Ishikawa (cell line): ENCODE results near the gene LGALS1.

Source experiments
- CEBPB ChIP-seq: IDR thresholded peaks from 2 replicates; pipeline ENCODE4 v1.6.1; 2012
- CREB1 ChIP-seq: IDR thresholded peaks from 2 replicates; pipeline ENCODE4 v1.6.1; 2012; ENCODE audit warnings: low read depth
- EGR1 ChIP-seq: IDR thresholded peaks from 2 replicates; pipeline ENCODE4 v1.6.1; 2012
- EP300 ChIP-seq: IDR thresholded peaks from 2 replicates; pipeline ENCODE4 v1.6.1; 2012; ENCODE audit warnings: borderline replicate concordance
- FOXM1 ChIP-seq: IDR thresholded peaks from 2 replicates; pipeline ENCODE4 v1.6.1; 2012; ENCODE audit warnings: low read depth, borderline replicate concordance
- MAX ChIP-seq: IDR thresholded peaks from 2 replicates; pipeline ENCODE4 v1.6.1; 2012
- NFIC ChIP-seq: IDR thresholded peaks from 2 replicates; pipeline ENCODE4 v1.6.1; 2012
- RAD21 ChIP-seq: IDR thresholded peaks from 2 replicates; pipeline ENCODE4 v1.6.1; 2012; ENCODE audit warnings: low read depth
- REST ChIP-seq: IDR thresholded peaks from 2 replicates; pipeline ENCODE4 v1.6.1; 2012; ENCODE audit warnings: low read depth, mild to moderate bottlenecking
- TAF1 ChIP-seq: IDR thresholded peaks from 2 replicates; pipeline ENCODE4 v1.6.1; 2012; ENCODE audit warnings: low read depth, mild to moderate bottlenecking
- TCF12 ChIP-seq: IDR thresholded peaks from 2 replicates; pipeline ENCODE4 v1.6.1; 2012; ENCODE audit warnings: low read depth
- TEAD4 ChIP-seq: IDR thresholded peaks from 2 replicates; pipeline ENCODE4 v1.6.1; 2012
- USF1 ChIP-seq: IDR thresholded peaks from 2 replicates; pipeline ENCODE4 v1.6.1; 2012
- YY1 ChIP-seq: IDR thresholded peaks from 2 replicates; pipeline ENCODE4 v1.6.1; 2012; ENCODE audit warnings: low read depth
- ZBTB7A ChIP-seq: IDR thresholded peaks from 2 replicates; pipeline ENCODE4 v1.6.1; 2012; ENCODE audit warnings: low read depth

Gene LGALS1

GRCh38 chr22:37701141-37701786 is 25.8 kb downstream of the LGALS1 start:
- TF ChIP-seq RAD21 = no peak
- no peak for TF ChIP-seq YY1
- TF ChIP-seq MAX = no peak
- no peak for TF ChIP-seq EP300
- TF ChIP-seq ZBTB7A = no peak
- no peak for TF ChIP-seq USF1
- TF ChIP-seq TEAD4 = no peak
- no peak for TF ChIP-seq EGR1
- TF ChIP-seq TCF12 = no peak
- TF ChIP-seq TAF1 = no peak
- TF ChIP-seq REST = no peak
- TF ChIP-seq CEBPB = no peak
- no peak for TF ChIP-seq NFIC
- no peak for TF ChIP-seq CREB1
- TF ChIP-seq FOXM1 = no peak

GRCh38 chr22:37703906-37704305 is 28.5 kb downstream of the LGALS1 start:
- no peak for TF ChIP-seq CEBPB
- no peak for TF ChIP-seq EGR1
- no peak for TF ChIP-seq CREB1
- TF ChIP-seq RAD21 = no peak
- no peak for TF ChIP-seq FOXM1
- no peak for TF ChIP-seq ZBTB7A
- no peak for TF ChIP-seq USF1
- TF ChIP-seq NFIC = no peak
- no peak for TF ChIP-seq TEAD4
- TF ChIP-seq TCF12 = no peak
- TF ChIP-seq YY1 = no peak
- no peak for TF ChIP-seq TAF1

- TF ChIP-seq EGR1 (no peak), MAX (no peak), CREB1 (no peak)
Measured at GRCh38 chr22:37704645-37705044, 29.2 kb downstream of the LGALS1 start.

GRCh38 chr22:37705205-37705604 is 29.8 kb downstream of the LGALS1 start:
- TF ChIP-seq USF1 = no peak
- no peak for TF ChIP-seq REST
- TF ChIP-seq TAF1 = no peak
- no peak for TF ChIP-seq FOXM1
- no peak for TF ChIP-seq CEBPB
- TF ChIP-seq ZBTB7A = no peak
- no peak for TF ChIP-seq RAD21
- TF ChIP-seq CREB1 = no peak
- no peak for TF ChIP-seq NFIC

GRCh38 chr22:37708580-37709444 is 33.4 kb downstream of the LGALS1 start:
- no peak for TF ChIP-seq RAD21
- TF ChIP-seq FOXM1 = no peak
- TF ChIP-seq YY1 = no peak
- no peak for TF ChIP-seq TAF1
- no peak for TF ChIP-seq MAX
- no peak for TF ChIP-seq REST
- TF ChIP-seq TCF12 = no peak
- TF ChIP-seq EGR1 = no peak
- no peak for TF ChIP-seq EP300
- TF ChIP-seq TEAD4 = no peak
- no peak for TF ChIP-seq CREB1
- TF ChIP-seq NFIC = no peak
- TF ChIP-seq CEBPB = no peak
- no peak for TF ChIP-seq USF1
- no peak for TF ChIP-seq ZBTB7A
